Lung microvascular endothelial cell (primary cell): ENCODE results near the gene ASAP2. TPM values are rescaled to one million over a fixed set of nuclear protein-coding genes. Genes with fewer than 3 reads are reported as not detected.
"Not testable (repeated sequence)": the region's sequence is repeated elsewhere in the genome, so short reads cannot be mapped to it uniquely, and the experiment has no call there.

Source experiments
- DNase-seq, 2 donors: peaks; one replicate each; pipeline versions ENCODE4 v3.0.0 to v3.0.0-alpha.2; 2010; ENCODE audit warnings: low read depth in 2 of 2
- total RNA-seq: library from RNA; depleted of rRNA; stranded (reverse); fragments of >200 nt; gene quantifications from 2 replicates; pipeline ENCODE4 v1.2.1, GENCODE V29; 2014

The ASAP2 gene
- total RNA-seq, 1 donor from 2014 or later, result 26.2 TPM

GRCh38 chr2:9211496-9211895, 4.9 kb downstream of the ASAP2 start:
- DNase-seq, result peak; percentile 48 to 64

DNA sequence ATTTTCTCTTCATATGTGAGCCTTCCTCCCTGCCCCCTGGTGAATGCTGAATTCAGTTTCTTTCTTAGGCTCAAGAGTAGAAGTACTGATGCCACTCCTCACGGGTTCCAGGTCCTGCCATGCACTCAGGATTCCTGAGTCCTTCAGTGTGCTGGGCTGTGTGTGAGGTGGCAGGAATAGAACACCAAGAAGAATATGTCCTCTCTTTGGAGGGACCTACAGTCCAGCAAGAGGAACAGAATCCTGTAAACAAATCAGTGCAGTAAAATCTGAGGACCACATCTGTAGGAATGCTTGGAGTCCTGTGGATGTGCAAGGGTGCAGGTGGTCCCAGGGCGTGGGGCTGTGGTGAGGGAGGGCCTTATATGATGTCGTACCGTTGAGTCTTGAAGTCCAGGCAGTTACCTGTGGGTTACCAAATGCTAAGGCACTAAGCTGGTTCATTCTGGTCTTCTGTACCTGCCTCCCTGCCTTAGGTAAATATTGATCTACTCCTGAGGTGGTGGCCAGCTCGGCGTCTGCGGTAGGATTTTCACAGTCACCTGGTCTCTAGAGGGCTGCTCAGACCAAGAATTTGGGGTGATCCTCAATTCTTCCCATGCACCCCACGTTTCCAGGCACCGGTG, 5.5 kb downstream of the ASAP2 start:
- DNase-seq, result no peak

DNA sequence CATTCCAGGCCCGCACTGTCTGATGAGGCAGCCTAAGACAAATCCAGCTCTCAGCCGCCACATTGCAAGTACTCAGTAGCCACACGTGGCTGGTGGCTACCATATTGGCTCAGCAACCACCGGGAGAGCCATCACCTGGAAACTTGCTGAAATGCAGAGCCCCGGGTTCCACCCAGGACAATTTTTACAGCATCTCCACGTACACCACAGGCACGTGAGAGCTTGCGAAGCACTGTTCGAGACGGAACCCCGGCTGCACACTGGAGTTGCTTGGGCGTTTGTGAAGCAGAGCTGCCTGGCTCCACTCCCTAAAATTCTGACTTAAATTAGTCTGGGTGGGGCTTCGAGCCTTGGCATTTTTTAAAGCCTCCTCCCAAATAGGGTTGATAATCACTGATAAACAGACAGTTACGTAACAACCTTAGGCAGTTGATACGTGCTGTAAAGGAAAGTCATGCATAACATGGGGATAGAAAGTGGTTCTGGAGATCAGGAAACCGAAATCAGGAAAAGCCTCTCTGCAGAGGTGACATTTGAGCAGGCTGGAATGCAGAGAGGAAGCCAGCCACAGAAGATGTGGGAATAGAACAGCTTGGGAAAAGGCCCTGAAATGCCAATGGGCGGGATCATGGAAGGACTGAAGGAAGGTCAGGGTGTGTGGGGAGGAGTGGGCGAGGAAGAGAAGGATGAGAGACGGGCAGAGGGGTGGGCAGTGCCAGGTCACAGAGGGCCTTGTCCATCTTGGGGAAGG, 6.2 kb downstream of the ASAP2 start:
- peak; percentile 65 to 67 for DNase-seq

DNA sequence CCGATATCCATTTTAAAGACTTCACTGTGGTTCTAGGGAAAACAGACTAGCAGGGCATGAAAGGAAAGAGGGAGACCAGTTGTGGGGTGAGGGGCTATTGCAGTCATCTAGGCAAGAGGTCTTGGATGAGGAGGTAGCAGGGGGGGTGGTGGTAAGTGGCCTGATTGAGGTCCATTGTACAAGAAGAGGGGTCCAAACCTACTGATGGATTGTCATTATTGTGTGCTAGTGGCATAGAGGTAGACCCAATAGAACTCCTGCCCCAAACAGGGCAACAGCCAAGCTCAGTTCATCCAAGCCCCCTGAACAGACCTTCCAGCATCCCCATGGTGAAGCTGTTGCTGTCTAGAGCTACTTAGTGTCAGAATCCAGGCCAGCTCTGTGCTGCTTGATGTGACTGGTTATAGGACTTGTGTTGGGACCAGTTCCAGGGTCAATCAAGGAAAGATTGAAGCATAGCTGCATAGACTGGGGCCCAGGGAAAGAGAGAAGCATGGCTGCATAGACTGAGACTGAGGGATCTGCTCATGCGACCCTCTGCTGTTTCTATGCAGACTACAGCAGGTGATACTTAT, 7.0 kb downstream of the ASAP2 start:
- no peak for DNase-seq

DNA sequence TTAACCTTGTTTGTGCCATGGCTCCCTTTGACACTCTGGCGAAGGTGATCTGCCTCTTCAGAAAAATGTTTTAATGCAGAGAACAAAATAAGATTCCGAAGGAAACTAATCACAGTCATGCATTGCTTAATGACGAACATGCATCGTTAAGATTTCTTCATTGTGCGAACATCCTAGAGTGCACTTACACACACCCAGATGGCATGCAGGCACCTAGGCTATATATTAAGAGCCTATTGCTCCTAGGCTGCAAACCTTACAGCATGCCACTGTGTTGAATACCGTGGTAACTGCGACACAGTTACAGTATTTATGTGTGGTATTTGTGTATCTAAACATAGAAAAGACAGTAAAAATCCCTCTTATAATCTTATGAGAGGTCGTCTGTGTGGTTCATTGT, 8.3 kb downstream of the ASAP2 start:
- no peak for DNase-seq

- DNase-seq, result no peak
These were observed 9.1 kb downstream of the ASAP2 start for GRCh38 chr2:9215680-9216079.

DNA sequence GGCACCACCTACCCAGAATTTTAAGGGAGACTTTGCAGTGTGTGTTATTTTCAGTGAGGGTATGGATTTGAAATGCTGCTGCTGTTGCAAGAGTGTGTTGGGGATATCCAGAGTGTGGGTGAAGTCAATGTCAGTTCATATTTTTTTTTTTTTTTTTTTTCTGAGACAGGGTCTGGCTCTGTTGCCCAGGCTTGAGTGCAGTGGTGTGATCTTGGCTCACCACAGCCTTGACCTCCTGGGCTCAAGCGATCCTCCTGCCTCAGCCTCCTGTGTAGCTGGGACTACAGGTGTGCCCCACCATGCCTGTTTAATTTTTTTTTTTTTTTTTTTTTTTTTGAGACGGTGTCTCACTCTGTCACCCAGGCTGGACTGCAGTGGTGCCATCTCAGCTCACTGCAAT, 9.5 kb downstream of the ASAP2 start:
- not testable (repeated sequence) for DNase-seq

GRCh38 chr2:9217838-9218770, 11.5 kb downstream of the ASAP2 start:
- no peak for DNase-seq

DNA sequence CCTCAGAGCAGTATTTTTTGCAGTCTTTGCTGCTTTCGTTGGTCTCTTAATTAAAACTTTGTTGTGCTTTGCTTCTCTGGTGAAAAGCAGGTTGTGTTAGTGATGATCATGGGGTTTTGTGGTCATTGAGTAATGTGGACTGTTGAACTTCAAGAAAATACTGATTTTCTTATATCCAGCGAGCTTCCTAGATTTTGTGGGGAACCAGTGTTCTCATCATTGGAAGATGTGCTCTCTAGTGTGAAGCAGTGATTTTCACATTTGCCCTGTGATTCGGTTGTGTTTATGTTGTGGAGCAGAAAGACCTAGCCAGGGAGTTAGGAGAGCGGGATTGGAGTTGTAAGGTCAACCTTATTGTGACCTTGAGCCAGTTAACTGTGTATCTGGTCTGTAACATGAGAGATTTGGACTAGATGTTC, 12.4 kb downstream of the ASAP2 start:
- DNase-seq, result no peak

DNA sequence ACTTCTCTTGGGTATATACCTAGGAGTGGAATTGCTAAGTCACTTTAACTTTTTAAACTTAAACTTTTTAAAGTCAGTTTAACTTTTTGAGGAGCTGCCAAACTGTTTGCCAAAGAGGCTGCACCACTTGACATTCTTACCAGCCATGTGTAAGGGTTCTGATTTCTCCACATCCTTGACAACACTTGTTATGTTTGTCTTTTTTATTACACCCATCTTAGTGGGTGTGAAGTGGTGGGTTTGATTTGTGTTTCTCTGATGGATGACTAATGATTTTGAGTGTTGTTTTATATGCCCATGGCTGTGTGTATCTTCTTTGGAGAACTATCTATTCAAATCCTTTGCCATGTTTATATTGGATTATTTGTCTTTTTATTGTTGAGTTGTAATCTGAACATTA, 13.6 kb downstream of the ASAP2 start:
- DNase-seq, result no peak

- no peak for DNase-seq
These were observed 14.6 kb downstream of the ASAP2 start for GRCh38 chr2:9221223-9221622.

DNA sequence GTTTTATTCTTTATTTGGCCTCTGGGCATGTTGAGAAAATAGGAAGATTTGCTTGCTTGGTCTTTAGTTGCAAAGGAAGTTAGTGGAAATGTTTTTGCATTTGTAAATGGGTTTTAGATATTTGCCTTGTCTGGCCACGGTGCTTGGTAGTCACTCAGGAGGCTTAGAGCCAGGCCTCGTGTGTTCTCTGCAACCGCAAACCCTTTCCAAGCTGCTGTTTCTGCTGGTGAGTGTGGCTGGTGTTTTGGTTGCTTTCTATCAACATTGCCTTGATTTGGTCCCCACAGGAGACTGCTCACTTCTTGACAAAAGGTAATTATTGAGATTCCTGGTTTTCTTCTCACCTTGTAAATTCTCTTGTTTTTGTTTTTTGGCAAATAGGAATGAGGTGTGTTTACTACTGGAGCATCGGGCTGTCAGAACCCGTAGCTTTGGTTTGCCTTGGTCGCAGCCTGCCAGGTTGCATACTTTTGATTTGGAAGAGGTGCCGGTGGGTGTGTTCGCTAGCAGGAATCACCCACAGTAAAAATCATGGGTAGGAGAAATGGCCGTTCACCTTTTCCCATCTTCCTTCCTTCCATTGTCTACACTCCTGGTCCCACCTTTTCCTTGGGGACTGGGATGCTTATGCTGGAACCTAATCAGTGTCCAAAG, 15.8 kb downstream of the ASAP2 start:
- DNase-seq, result no peak

GRCh38 chr2:9222893-9223287, 16.3 kb downstream of the ASAP2 start:
- DNase-seq, result no peak

DNA sequence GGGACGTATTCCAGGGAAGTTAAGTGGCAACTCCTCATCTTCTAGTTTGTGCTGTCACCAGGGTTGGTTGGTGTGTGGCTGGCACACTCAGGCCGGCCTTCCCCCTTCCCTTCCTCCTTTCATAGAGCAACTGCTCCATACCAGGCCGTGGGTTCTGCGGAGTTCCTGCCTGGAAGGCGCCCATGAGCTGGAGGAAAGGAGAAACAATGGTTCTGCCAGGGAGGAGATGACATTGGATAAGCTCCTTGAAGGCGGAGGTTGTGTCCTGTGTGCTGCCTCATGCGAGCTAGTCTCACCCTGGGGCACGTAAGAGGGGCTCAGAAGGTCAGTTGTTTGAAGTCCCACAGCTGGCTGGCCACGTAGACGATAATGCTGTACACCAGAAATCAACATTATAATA, 19.2 kb downstream of the ASAP2 start:
- peak in 1 of 2 donors; percentile 63 for DNase-seq

GRCh38 chr2:9226458-9227380, 20.1 kb downstream of the ASAP2 start:
- DNase-seq, result no peak

GRCh38 chr2:9228088-9228751, 21.6 kb downstream of the ASAP2 start:
- peak; percentile 73 to 79 for DNase-seq

DNA sequence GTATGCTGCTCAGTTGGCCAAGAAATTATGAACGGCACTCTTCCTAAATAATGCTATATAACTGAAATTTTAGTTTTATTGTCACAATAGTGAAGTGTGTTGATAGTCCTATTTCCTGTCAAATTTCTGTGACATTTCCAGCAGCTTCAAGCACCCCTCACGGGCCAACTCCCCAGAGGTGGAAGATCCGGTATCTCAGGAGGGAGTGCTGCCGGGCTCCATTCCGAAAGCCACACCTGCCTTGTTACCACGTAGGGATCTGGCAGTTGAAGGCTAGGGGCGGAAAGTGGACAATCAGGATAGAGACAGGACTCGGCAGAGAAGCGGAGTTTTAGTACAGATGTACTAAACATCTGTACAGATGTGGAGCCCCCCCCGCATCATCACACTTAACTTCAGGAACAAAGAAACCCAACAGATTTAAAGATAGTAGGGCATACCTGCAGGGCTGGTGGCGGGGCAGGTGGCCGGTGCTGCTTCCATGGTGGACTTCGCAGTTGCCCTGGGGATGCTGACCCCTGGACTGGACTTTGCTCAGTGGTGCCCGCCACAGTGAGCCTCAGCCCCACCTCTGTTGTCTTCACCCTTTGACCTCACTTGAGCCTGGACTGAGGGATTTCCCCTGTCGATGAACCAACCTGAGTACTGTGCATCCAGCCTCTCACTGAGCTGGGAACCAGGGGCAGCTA, 22.3 kb downstream of the ASAP2 start:
- no peak for DNase-seq

DNA sequence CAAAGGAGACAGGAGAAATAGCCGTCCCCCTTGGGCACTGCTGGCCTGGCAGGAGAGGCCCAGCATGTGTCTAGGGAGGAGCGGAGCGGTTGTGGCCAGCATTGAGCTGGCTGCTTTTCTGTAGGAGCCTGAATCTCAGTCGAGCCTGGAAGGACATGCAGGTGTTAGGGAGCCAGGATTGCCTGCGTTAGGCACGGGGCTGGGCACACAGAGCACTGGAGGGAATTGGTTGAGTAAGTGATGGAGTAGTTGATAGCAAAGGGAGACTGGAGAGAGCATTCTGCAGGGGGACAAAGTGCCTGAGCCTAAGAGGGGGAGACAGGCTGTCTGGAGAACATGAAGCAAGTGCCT, 22.8 kb downstream of the ASAP2 start:
- DNase-seq, result no peak
